Medulla oblongata (tissue), 1 donor: ENCODE measurements around the gene EXOSC5.
"Not testable (repeated sequence)": the region's sequence is repeated elsewhere in the genome, so short reads cannot be mapped to it uniquely, and the experiment has no call there.

ENCODE experiments used
- DNase-seq: peaks from one replicate; pipeline ENCODE4 v3.0.0-alpha.2; 2015; ENCODE audit errors: extremely low spot score

The EXOSC5 gene

GRCh38 chr19:41397086-41398049 lies at the start of gene EXOSC5, which contains the start of gene BCKDHA:
Gene EXOSC5 (minus strand): TSS chr19:41397359. CDS start chr19:41397328, 31 bp downstream.
Gene BCKDHA (plus strand): TSS chr19:41397818. CDS start chr19:41397828, 10 bp downstream.
- peak; percentile 100 for DNase-seq

- no peak for DNase-seq
These were observed 48.4 kb upstream of the EXOSC5 start for GRCh38 chr19:41445575-41445974.

- DNase-seq = no peak
These were observed 46.8 kb upstream of the EXOSC5 start for GRCh38 chr19:41443813-41444455.

GRCh38 chr19:41442473-41443355 lies 45.6 kb upstream of the EXOSC5 start, which contains the start of gene ERICH4:
Gene ERICH4 (plus strand): TSS chr19:41443156. CDS start chr19:41443170, 14 bp downstream.
- DNase-seq = no peak

GRCh38 chr19:41441321-41441945 lies 44.3 kb upstream of the EXOSC5 start:
- no peak for DNase-seq

GRCh38 chr19:41439441-41440222 lies 42.5 kb upstream of the EXOSC5 start, which contains the start of gene DMAC2:
Gene DMAC2 (minus strand): TSS chr19:41439912. CDS start chr19:41439899, 13 bp downstream.
- DNase-seq = peak; percentile 98

GRCh38 chr19:41437944-41438574 lies 40.9 kb upstream of the EXOSC5 start:
- no peak for DNase-seq

- no peak for DNase-seq
These were observed 39.5 kb upstream of the EXOSC5 start for GRCh38 chr19:41436674-41436951.

- DNase-seq = no peak
These were observed 38.9 kb upstream of the EXOSC5 start for GRCh38 chr19:41435936-41436673.

GRCh38 chr19:41435376-41435775 lies 38.2 kb upstream of the EXOSC5 start:
- not testable (repeated sequence) for DNase-seq

GRCh38 chr19:41434450-41434849 lies 37.3 kb upstream of the EXOSC5 start:
- no peak for DNase-seq

- DNase-seq = no peak
These were observed 36.0 kb upstream of the EXOSC5 start for GRCh38 chr19:41433171-41433570.

- peak; percentile 35 for DNase-seq
These were observed 34.5 kb upstream of the EXOSC5 start for GRCh38 chr19:41431426-41432386.

- no peak for DNase-seq
These were observed 33.8 kb upstream of the EXOSC5 start for GRCh38 chr19:41430922-41431321.

- DNase-seq = no peak
These were observed 31.3 kb upstream of the EXOSC5 start for GRCh38 chr19:41428481-41428859.

GRCh38 chr19:41427647-41428480 lies 30.7 kb upstream of the EXOSC5 start:
- no peak for DNase-seq
